ENCODE data around the gene ADORA3. TPM values are rescaled to one million over a fixed set of nuclear protein-coding genes. Genes with fewer than 3 reads are reported as not detected.
"Not testable (repeated sequence)": the region's sequence is repeated elsewhere in the genome, so short reads cannot be mapped to it uniquely, and the experiment has no call there.

Gene ADORA3
- total RNA-seq = 1.6 TPM

GRCh38 chr1:111503585-111504060, at the start of gene ADORA3, which contains the start of gene TMIGD3:
Gene ADORA3 (minus strand): TSS chr1:111503633. CDS start chr1:111503354, 279 bp downstream.
Gene TMIGD3 (minus strand): TSS chr1:111503633. CDS start chr1:111503354, 279 bp downstream.
- FAIRE-seq = no peak
- DNase-seq (ENCODE audit: low spot score in 2 of 2) = no peak

- FAIRE-seq (no peak), DNase-seq (ENCODE audit: low spot score in 2 of 2) (no peak)
Observed at GRCh38 chr1:111553196-111553595, 49.8 kb upstream of the ADORA3 start.

GRCh38 chr1:111552587-111552986, 49.2 kb upstream of the ADORA3 start:
- FAIRE-seq (no peak), DNase-seq (ENCODE audit: low spot score in 2 of 2) (no peak)

- DNase-seq (ENCODE audit: low spot score in 2 of 2) = no peak
- no peak for FAIRE-seq
Observed at GRCh38 chr1:111551623-111552411, 48.4 kb upstream of the ADORA3 start.

GRCh38 chr1:111547786-111548185, 44.4 kb upstream of the ADORA3 start:
- FAIRE-seq; DNase-seq (ENCODE audit: low spot score in 2 of 2): not testable (repeated sequence)

- DNase-seq (ENCODE audit: low spot score in 2 of 2) = no peak
Observed at GRCh38 chr1:111542187-111542586, 38.8 kb upstream of the ADORA3 start.

GRCh38 chr1:111541721-111542120, 38.3 kb upstream of the ADORA3 start:
- no peak for FAIRE-seq

More at GRCh38 chr1:111542187-111542586, 38.8 kb upstream of the ADORA3 start:
- FAIRE-seq = no peak

GRCh38 chr1:111540928-111541327, 37.5 kb upstream of the ADORA3 start:
- FAIRE-seq (no peak), DNase-seq (ENCODE audit: low spot score in 2 of 2) (no peak)

More at GRCh38 chr1:111541721-111542120, 38.3 kb upstream of the ADORA3 start:
- DNase-seq (ENCODE audit: low spot score in 2 of 2) = no peak

GRCh38 chr1:111538343-111539025, 35.1 kb upstream of the ADORA3 start:
- DNase-seq (ENCODE audit: low spot score in 2 of 2) (no peak), FAIRE-seq (no peak)

GRCh38 chr1:111535256-111536191, 32.1 kb upstream of the ADORA3 start:
- no peak for FAIRE-seq
- DNase-seq (ENCODE audit: low spot score in 2 of 2) = peak in 1 of 2 donors; percentile 21

GRCh38 chr1:111520053-111520452, 16.6 kb upstream of the ADORA3 start:
- FAIRE-seq = no peak
- DNase-seq (ENCODE audit: low spot score in 2 of 2) = no peak

- no peak for DNase-seq (ENCODE audit: low spot score in 2 of 2)
Observed at GRCh38 chr1:111517469-111518225, 14.2 kb upstream of the ADORA3 start.

GRCh38 chr1:111516005-111516535, 12.6 kb upstream of the ADORA3 start:
- DNase-seq (ENCODE audit: low spot score in 2 of 2) = peak in 1 of 2 donors; percentile 45
- no peak for FAIRE-seq

More at GRCh38 chr1:111517469-111518225, 14.2 kb upstream of the ADORA3 start:
- FAIRE-seq = no peak

GRCh38 chr1:111515291-111516004, 12.0 kb upstream of the ADORA3 start:
- DNase-seq (ENCODE audit: low spot score in 2 of 2) = peak in 1 of 2 donors; percentile 65
- FAIRE-seq = no peak

- no peak for FAIRE-seq
Observed at GRCh38 chr1:111513410-111514020, 10.1 kb upstream of the ADORA3 start.

GRCh38 chr1:111512931-111513330, 9.5 kb upstream of the ADORA3 start:
- DNase-seq (ENCODE audit: low spot score in 2 of 2) = no peak
- FAIRE-seq = no peak

More at GRCh38 chr1:111513410-111514020, 10.1 kb upstream of the ADORA3 start:
- DNase-seq (ENCODE audit: low spot score in 2 of 2) = peak; percentile 41 to 68

GRCh38 chr1:111512132-111512889, 8.9 kb upstream of the ADORA3 start:
- FAIRE-seq (no peak), DNase-seq (ENCODE audit: low spot score in 2 of 2) (no peak)
